ENCODE data around the gene PKN1.

The PKN1 gene

DNA sequence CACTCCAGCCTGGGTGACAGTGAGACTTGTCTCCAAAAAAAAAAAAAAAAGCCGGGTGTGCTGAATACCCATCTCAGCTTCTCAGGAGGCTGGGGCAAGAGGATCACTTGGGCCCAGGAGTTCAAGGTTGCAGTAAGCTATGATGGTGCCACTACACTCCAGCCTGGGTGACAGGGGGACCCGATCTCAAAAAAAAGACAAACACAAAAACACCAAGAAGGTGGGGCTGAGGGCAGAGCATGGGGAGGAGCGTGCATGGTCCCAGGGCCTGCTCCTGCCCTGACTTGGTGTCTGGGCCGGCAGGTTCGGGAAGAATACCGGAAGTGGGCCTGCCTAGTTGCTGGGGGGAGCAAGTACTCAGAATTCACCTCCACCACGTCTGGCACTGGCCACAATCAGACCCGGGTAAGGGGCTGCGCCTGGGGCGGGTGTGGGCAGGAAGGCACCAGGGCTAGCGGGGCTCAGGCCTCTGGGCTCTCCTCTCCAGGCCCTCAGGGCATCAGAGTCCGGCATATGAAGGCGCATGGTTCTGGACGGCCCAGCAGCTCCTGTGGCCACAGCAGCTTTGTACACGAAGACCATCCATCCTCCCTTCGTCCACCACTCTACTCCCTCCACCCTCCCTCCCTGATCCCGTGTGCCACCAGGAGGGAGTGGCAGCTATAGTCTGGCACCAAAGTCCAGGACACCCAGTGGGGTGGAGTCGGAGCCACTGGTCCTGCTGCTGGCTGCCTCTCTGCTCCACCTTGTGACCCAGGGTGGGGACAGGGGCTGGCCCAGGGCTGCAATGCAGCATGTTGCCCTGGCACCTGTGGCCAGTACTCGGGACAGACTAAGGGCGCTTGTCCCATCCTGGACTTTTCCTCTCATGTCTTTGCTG is 25.3 kb upstream of the PKN1 start:
- Histone ChIP-seq H3K27ac (ENCODE audit: low read depth, low read length) (no peak overlapping the region), H3K4me3 (ENCODE audit: low read depth, low read length) (no peak overlapping the region), H3K27me3 (ENCODE audit: insufficient read depth, low read length) (no peaks in the 10 kb centered on the region), H3K36me3 (ENCODE audit: insufficient read depth, low read length) (peaks cover 23% of the 10 kb centered on the region; the same call in 1 of the 2 replicates), H3K4me1 (ENCODE audit: control insufficient read depth, insufficient read depth, low read length, unreplicated experiment) (no peaks in the 10 kb centered on the region), H2AFZ (ENCODE audit: low read length, unreplicated experiment) (no peak overlapping the region), H3K79me2 (ENCODE audit: control insufficient read depth, insufficient read depth, low read length, unreplicated experiment) (peaks cover 14% of the 10 kb centered on the region)

DNA sequence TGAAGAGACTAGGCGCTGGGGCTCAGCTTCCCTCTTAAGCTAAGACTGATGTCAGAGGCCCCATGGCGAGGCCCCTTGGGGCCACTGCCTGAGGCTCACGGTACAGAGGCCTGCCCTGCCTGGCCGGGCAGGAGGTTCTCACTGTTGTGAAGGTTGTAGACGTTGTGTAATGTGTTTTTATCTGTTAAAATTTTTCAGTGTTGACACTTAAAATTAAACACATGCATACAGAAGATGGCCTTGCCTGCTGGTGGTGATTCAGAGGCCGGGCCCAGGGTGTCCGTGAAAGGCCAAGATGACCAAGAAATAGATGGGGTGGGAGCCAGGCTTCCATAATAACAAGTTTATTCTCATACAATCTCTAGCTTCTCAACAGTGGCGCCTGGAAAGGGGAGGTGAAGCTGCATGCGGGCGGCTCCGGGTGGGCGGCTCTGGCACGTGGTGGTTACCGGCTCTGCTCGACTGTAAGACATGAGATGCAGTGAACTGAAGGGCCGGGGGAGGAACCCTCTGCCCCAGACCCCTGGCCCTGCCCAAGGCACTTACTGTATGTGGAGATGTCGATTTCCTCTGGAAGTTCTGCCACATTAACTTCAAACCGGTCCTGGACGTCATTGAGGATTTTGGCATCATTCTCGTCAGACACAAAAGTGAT is 24.5 kb upstream of the PKN1 start:
- Histone ChIP-seq H3K27me3 (ENCODE audit: insufficient read depth, low read length) (no peaks in the 10 kb centered on the region), H3K4me1 (ENCODE audit: control insufficient read depth, insufficient read depth, low read length, unreplicated experiment) (peaks cover 5% of the 10 kb centered on the region), H3K36me3 (ENCODE audit: insufficient read depth, low read length) (peaks cover 23% of the 10 kb centered on the region; the same call in 1 of the 2 replicates), H3K79me2 (ENCODE audit: control insufficient read depth, insufficient read depth, low read length, unreplicated experiment) (peaks cover 21% of the 10 kb centered on the region), H3K4me3 (ENCODE audit: low read depth, low read length) (no peak overlapping the region), H3K27ac (ENCODE audit: low read depth, low read length) (no peak overlapping the region), H2AFZ (ENCODE audit: low read length, unreplicated experiment) (no peak overlapping the region)

DNA sequence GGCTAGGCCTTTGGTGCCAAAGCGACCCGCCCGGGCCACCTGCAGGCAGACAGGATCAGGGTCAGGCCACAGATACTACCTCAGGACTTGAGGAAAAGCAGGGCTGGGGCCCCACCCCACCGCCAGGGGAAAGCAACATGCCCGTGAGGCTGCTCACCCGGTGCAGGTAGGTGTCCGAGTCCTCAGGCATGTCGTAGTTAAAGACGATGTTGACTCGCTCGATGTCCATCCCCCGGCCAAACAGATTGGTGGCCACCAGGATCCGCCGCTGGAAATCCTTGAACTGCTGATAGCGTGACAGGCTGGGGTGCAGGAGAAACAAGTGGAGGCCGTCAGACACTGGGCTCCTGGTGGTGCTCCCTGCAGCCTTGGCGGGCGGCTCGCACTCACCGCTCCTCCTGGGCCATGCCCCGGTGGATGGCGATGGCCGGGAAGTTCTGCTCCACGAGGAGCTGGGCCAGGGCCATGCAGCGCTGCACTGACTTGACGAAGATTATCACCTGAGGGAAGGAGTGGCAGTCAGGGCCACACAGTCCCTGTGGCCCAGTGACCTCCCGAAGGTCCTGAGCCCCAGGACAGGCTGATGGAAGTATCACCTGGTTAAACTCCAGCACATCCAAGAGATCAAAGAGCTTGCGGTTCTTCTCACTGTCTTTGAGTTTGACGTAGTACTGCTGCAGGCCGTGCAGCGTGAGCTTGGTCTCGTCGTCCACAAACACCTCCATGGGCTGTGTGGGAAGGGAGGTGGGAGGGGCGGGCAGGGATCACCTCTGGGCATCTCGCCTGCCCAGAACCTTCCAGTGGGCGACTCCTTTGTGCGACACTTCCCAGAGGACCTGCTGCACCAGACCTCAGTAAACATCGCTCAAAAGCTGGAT is 23.7 kb upstream of the PKN1 start:
- peaks cover 23% of the 10 kb centered on the region; the same call in 1 of the 2 replicates for H3K36me3 ChIP-seq (ENCODE audit: insufficient read depth, low read length)
- H2AFZ ChIP-seq (ENCODE audit: low read length, unreplicated experiment): no peak overlapping the region
- peaks cover 28% of the 10 kb centered on the region for H3K79me2 ChIP-seq (ENCODE audit: control insufficient read depth, insufficient read depth, low read length, unreplicated experiment)
- no peak overlapping the region for H3K4me3 ChIP-seq (ENCODE audit: low read depth, low read length)
- H3K4me1 ChIP-seq (ENCODE audit: control insufficient read depth, insufficient read depth, low read length, unreplicated experiment): peaks cover 8% of the 10 kb centered on the region
- H3K27me3 ChIP-seq (ENCODE audit: insufficient read depth, low read length): no peaks in the 10 kb centered on the region
- no peak overlapping the region for H3K27ac ChIP-seq (ENCODE audit: low read depth, low read length)

DNA sequence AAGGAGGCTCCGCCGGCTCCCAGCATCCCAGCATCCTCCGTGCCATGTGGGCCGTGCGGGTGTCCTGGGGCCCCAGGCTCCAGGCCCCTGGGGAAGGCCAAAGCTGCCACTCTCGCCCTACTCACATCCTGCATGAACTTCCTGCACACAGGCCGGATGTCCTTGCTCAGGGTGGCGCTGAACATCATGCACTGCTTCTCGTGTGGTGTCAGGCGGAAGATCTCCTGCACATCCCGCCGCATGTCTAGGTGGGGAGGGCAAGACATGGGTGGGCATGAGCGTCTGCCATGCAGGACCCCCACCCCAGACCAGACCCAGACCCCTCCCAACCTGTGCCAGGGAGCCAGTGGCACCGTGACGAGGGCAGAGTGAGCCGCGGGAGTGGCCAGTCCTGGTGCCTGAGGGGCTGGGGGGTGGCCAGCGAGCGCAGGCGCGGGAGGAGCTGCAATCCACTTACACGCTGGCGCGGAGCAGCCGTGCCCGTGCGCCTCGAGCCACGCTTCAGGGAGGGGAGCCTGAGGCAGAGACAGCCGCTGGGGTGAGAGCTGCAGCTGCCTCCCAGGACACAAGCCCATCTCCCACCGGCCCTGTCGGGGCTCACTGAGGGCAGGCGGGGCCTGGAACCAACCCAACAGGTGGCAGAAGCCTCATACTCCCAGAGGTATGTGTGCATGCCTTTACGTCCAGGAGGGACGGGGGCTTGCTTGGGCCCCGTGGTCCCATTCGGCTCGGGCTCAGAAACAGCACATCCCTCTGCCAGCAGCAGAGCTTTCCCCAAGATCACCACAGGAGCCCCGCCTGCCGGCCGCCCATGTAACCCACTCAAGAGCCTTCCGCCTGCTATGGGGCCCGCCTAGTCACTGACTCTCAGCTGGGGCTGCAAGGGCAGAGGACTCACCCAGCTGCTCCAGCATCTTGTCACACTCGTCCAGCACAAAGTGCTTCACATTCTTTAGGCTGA is 22.7 kb upstream of the PKN1 start:
- H3K27me3 ChIP-seq (ENCODE audit: insufficient read depth, low read length): no peaks in the 10 kb centered on the region

GRCh38 chr19:14411161-14411937 is 21.8 kb upstream of the PKN1 start:
- H3K27ac ChIP-seq (ENCODE audit: low read depth, low read length): no peak overlapping the region
- H3K36me3 ChIP-seq (ENCODE audit: insufficient read depth, low read length): peaks cover 17% of the 10 kb centered on the region; the same call in 1 of the 2 replicates
- no peaks in the 10 kb centered on the region for H3K27me3 ChIP-seq (ENCODE audit: insufficient read depth, low read length)
- peaks cover 47% of the 10 kb centered on the region for H3K79me2 ChIP-seq (ENCODE audit: control insufficient read depth, insufficient read depth, low read length, unreplicated experiment)
- peaks cover 18% of the 10 kb centered on the region for H3K4me1 ChIP-seq (ENCODE audit: control insufficient read depth, insufficient read depth, low read length, unreplicated experiment)
- no peak overlapping the region for H3K4me3 ChIP-seq (ENCODE audit: low read depth, low read length)
- H2AFZ ChIP-seq (ENCODE audit: low read length, unreplicated experiment): no peak overlapping the region

More for the DNA sequence above, 22.7 kb upstream of the PKN1 start:
- H3K4me1 ChIP-seq (ENCODE audit: control insufficient read depth, insufficient read depth, low read length, unreplicated experiment): peaks cover 11% of the 10 kb centered on the region
- H3K27ac ChIP-seq (ENCODE audit: low read depth, low read length): no peak overlapping the region
- H3K79me2 ChIP-seq (ENCODE audit: control insufficient read depth, insufficient read depth, low read length, unreplicated experiment): peaks cover 37% of the 10 kb centered on the region
- H3K4me3 ChIP-seq (ENCODE audit: low read depth, low read length): no peak overlapping the region
- H2AFZ ChIP-seq (ENCODE audit: low read length, unreplicated experiment): no peak overlapping the region
- H3K36me3 ChIP-seq (ENCODE audit: insufficient read depth, low read length): peaks cover 22% of the 10 kb centered on the region; the same call in 1 of the 2 replicates

- Histone ChIP-seq H3K36me3 (ENCODE audit: insufficient read depth, low read length) (peaks cover 13% of the 10 kb centered on the region; the same call in 1 of the 2 replicates), H3K79me2 (ENCODE audit: control insufficient read depth, insufficient read depth, low read length, unreplicated experiment) (peaks cover 53% of the 10 kb centered on the region)
These were observed 21.2 kb upstream of the PKN1 start for GRCh38 chr19:14411938-14412245.

GRCh38 chr19:14412324-14412995 is 20.6 kb upstream of the PKN1 start:
- H3K4me1 ChIP-seq (ENCODE audit: control insufficient read depth, insufficient read depth, low read length, unreplicated experiment): peaks cover 25% of the 10 kb centered on the region
- H3K36me3 ChIP-seq (ENCODE audit: insufficient read depth, low read length): peaks cover 11% of the 10 kb centered on the region; the same call in 1 of the 2 replicates
- no peak overlapping the region for H3K4me3 ChIP-seq (ENCODE audit: low read depth, low read length)
- H2AFZ ChIP-seq (ENCODE audit: low read length, unreplicated experiment): no peak overlapping the region
- no peak overlapping the region for H3K27ac ChIP-seq (ENCODE audit: low read depth, low read length)
- H3K27me3 ChIP-seq (ENCODE audit: insufficient read depth, low read length): no peaks in the 10 kb centered on the region
- peaks cover 58% of the 10 kb centered on the region for H3K79me2 ChIP-seq (ENCODE audit: control insufficient read depth, insufficient read depth, low read length, unreplicated experiment)

More at GRCh38 chr19:14411938-14412245, 21.2 kb upstream of the PKN1 start:
- no peaks in the 10 kb centered on the region for H3K27me3 ChIP-seq (ENCODE audit: insufficient read depth, low read length)
- H3K27ac ChIP-seq (ENCODE audit: low read depth, low read length): no peak overlapping the region
- peaks cover 23% of the 10 kb centered on the region for H3K4me1 ChIP-seq (ENCODE audit: control insufficient read depth, insufficient read depth, low read length, unreplicated experiment)
- H2AFZ ChIP-seq (ENCODE audit: low read length, unreplicated experiment): no peak overlapping the region
- H3K4me3 ChIP-seq (ENCODE audit: low read depth, low read length): no peak overlapping the region

- Histone ChIP-seq H3K27ac (ENCODE audit: low read depth, low read length) (no peak overlapping the region), H3K27me3 (ENCODE audit: insufficient read depth, low read length) (no peaks in the 10 kb centered on the region), H3K4me3 (ENCODE audit: low read depth, low read length) (no peak overlapping the region), H3K4me1 (ENCODE audit: control insufficient read depth, insufficient read depth, low read length, unreplicated experiment) (peaks cover 25% of the 10 kb centered on the region), H3K36me3 (ENCODE audit: insufficient read depth, low read length) (peaks cover 11% of the 10 kb centered on the region; the same call in 1 of the 2 replicates), H2AFZ (ENCODE audit: low read length, unreplicated experiment) (no peak overlapping the region), H3K79me2 (ENCODE audit: control insufficient read depth, insufficient read depth, low read length, unreplicated experiment) (peaks cover 65% of the 10 kb centered on the region)
These were observed 20.0 kb upstream of the PKN1 start for GRCh38 chr19:14412996-14413692.

Measured in ACC112 (cell line).